ENCODE measurements around the gene ANKS6. TPM values are rescaled to one million over a fixed set of nuclear protein-coding genes. Genes with fewer than 3 reads are reported as not detected.

Gene ANKS6
- total RNA-seq, 1 experiment from 2014 or later, result 21.1 TPM

GRCh38 chr9:98795970-98796363 is 388 bp downstream of the ANKS6 start:
- peak overlapping the region; percentile 71 for H3K4me3 ChIP-seq (ENCODE audit: low read depth, low read length)
- TF ChIP-seq CTCF (IDR thresholded peaks at IDR 0.05; ENCODE audit: insufficient read depth in 1 of 2, low read depth in 1 of 2, low read length in 1 of 2, severe bottlenecking in 1 of 2, unreplicated experiment in 1 of 2), result no peak
- H3K36me3 ChIP-seq (ENCODE audit: control insufficient read depth, insufficient read depth, low read length), result no peaks in the 10 kb centered on the region; the same call in none of the 2 replicates
- Mint-ChIP-seq H3K36me3 (ENCODE audit: insufficient read depth, unreplicated experiment) (peaks cover 4% of the 10 kb centered on the region), H3K4me1 (ENCODE audit: low read depth, unreplicated experiment) (peaks cover 28% of the 10 kb centered on the region), H3K4me3 (ENCODE audit: unreplicated experiment) (peak overlapping the region; percentile 73), H3K27me3 (ENCODE audit: insufficient read depth, unreplicated experiment) (no peaks in the 10 kb centered on the region), H3K27ac (ENCODE audit: unreplicated experiment) (no peak overlapping the region), H3K9me3 (ENCODE audit: unreplicated experiment) (no peaks in the 10 kb centered on the region)
- no TSS peak for BruUV-seq (replicated peaks)
- no peaks in the 10 kb centered on the region for H3K9me3 ChIP-seq
- intact Hi-C loops (cut with micrococcal nuclease; ENCODE audit: unreplicated experiment), result loop anchor here (10.0 kb wide), 1 partner anchor 421 kb away; no protein-coding TSS in a partner anchor
- ChIA-PET CTCF (interaction anchor here (1.0 kb wide), 1 partner anchor 11 kb away, joined by 5 read pairs; the partner anchor contains the start of gene GALNT12), POLR2A (no interaction called here)
- DNase-seq, result peak in 1 of 2 experiments; percentile 66
- H3K27me3 ChIP-seq (replicated peaks; ENCODE audit: control insufficient read depth, insufficient read depth, low read length), result no peaks in the 10 kb centered on the region
- peaks cover 22% of the 10 kb centered on the region for H3K4me1 ChIP-seq

- H3K27me3 ChIP-seq (replicated peaks; ENCODE audit: control insufficient read depth, insufficient read depth, low read length), result no peaks in the 10 kb centered on the region
- DNase-seq, result no peak
- peaks cover 29% of the 10 kb centered on the region for H3K4me1 Mint-ChIP-seq (ENCODE audit: low read depth, unreplicated experiment)
- H3K9me3 Mint-ChIP-seq (ENCODE audit: unreplicated experiment), result no peaks in the 10 kb centered on the region
- intact Hi-C loops (cut with micrococcal nuclease; ENCODE audit: unreplicated experiment), result loop anchor here (10.0 kb wide), 1 partner anchor 421 kb away; no protein-coding TSS in a partner anchor
- no peaks in the 10 kb centered on the region for H3K27me3 Mint-ChIP-seq (ENCODE audit: insufficient read depth, unreplicated experiment)
- ChIA-PET POLR2A (no interaction called here), CTCF (interaction anchor here (1.0 kb wide), 1 partner anchor 12 kb away, joined by 5 read pairs; the partner anchor contains the start of gene GALNT12)
- peaks cover 25% of the 10 kb centered on the region for H3K4me1 ChIP-seq
- no peak for TF ChIP-seq CTCF (IDR thresholded peaks at IDR 0.05; ENCODE audit: insufficient read depth in 1 of 2, low read depth in 1 of 2, low read length in 1 of 2, severe bottlenecking in 1 of 2, unreplicated experiment in 1 of 2)
- no peaks in the 10 kb centered on the region for H3K9me3 ChIP-seq
- BruUV-seq (replicated peaks), result TSS peak; percentile 35
- H3K4me3 ChIP-seq (ENCODE audit: low read depth, low read length), result peak overlapping the region; percentile 71
- peaks cover 5% of the 10 kb centered on the region for H3K36me3 Mint-ChIP-seq (ENCODE audit: insufficient read depth, unreplicated experiment)
- peak overlapping the region; percentile 73 for H3K4me3 Mint-ChIP-seq (ENCODE audit: unreplicated experiment)
- H3K36me3 ChIP-seq (ENCODE audit: control insufficient read depth, insufficient read depth, low read length), result no peaks in the 10 kb centered on the region; the same call in none of the 2 replicates
- H3K27ac Mint-ChIP-seq (ENCODE audit: unreplicated experiment), result no peak overlapping the region
Measured at GRCh38 chr9:98795295-98795955, 930 bp downstream of the ANKS6 start.

GRCh38 chr9:98794802-98795201 is 1.6 kb downstream of the ANKS6 start:
- intact Hi-C loops (cut with micrococcal nuclease; ENCODE audit: unreplicated experiment), result loop anchor here (10.0 kb wide), 1 partner anchor 420 kb away; no protein-coding TSS in a partner anchor
- CTCF ChIA-PET, result interaction anchor here (1.0 kb wide), 1 partner anchor 13 kb away, joined by 5 read pairs; the partner anchor contains the start of gene GALNT12

More at GRCh38 chr9:98794802-98795201, 1.6 kb downstream of the ANKS6 start:
- POLR2A ChIA-PET, result no interaction called here
- TF ChIP-seq CTCF (IDR thresholded peaks at IDR 0.05; ENCODE audit: insufficient read depth in 1 of 2, low read depth in 1 of 2, low read length in 1 of 2, severe bottlenecking in 1 of 2, unreplicated experiment in 1 of 2), result no peak
- H3K4me1 ChIP-seq, result peaks cover 25% of the 10 kb centered on the region
- Mint-ChIP-seq H3K27ac (ENCODE audit: unreplicated experiment) (no peak overlapping the region), H3K27me3 (ENCODE audit: insufficient read depth, unreplicated experiment) (no peaks in the 10 kb centered on the region), H3K4me1 (ENCODE audit: low read depth, unreplicated experiment) (peaks cover 29% of the 10 kb centered on the region), H3K9me3 (ENCODE audit: unreplicated experiment) (no peaks in the 10 kb centered on the region), H3K4me3 (ENCODE audit: unreplicated experiment) (peak overlapping the region; percentile 73), H3K36me3 (ENCODE audit: insufficient read depth, unreplicated experiment) (peaks cover 5% of the 10 kb centered on the region)
- BruUV-seq (replicated peaks), result no TSS peak
- H3K36me3 ChIP-seq (ENCODE audit: control insufficient read depth, insufficient read depth, low read length), result no peaks in the 10 kb centered on the region; the same call in none of the 2 replicates
- no peaks in the 10 kb centered on the region for H3K9me3 ChIP-seq
- no peaks in the 10 kb centered on the region for H3K27me3 ChIP-seq (replicated peaks; ENCODE audit: control insufficient read depth, insufficient read depth, low read length)
- H3K4me3 ChIP-seq (ENCODE audit: low read depth, low read length), result no peak overlapping the region
- DNase-seq, result no peak

All from Caco-2 (cell line).